Stimulated activated CD8-positive, alpha-beta memory T cell treated with anti-CD3 and anti-CD28 coated beads, Interleukin-2, amount 100 ng/mL, for 1 hour (primary cell): ENCODE measurements around the gene STH.

Experiments used
- DNase-seq, 2 donors: peaks; one replicate each; pipeline ENCODE4 v3.0.0-alpha.2; 2020; ENCODE audit warnings: low read depth in 2 of 2

STH gene

DNA sequence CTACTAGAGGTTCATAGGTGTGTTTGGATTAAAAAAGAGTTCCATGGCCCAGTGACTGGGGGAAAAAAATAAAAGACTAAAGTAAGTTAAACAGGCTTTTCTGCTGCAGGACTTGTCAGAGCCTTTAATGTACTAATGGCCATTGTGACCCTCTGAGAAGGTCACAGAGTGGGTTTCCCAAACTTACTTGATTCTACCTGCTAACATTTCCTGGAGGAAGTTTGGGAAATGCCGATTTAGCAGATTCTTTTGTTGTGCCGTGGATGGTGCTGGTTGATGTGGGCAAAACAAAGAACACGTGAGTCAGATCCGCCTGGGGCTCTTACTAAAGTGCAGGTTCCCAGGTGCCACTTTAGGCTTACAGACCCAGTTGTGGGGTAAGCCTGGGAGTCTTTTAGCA, 13.6 kb upstream of the STH start:
- DNase-seq, result no peak

GRCh38 chr17:45986056-45986455, 13.0 kb upstream of the STH start:
- DNase-seq, result no peak

GRCh38 chr17:45987706-45988105, 11.3 kb upstream of the STH start:
- no peak for DNase-seq

DNA sequence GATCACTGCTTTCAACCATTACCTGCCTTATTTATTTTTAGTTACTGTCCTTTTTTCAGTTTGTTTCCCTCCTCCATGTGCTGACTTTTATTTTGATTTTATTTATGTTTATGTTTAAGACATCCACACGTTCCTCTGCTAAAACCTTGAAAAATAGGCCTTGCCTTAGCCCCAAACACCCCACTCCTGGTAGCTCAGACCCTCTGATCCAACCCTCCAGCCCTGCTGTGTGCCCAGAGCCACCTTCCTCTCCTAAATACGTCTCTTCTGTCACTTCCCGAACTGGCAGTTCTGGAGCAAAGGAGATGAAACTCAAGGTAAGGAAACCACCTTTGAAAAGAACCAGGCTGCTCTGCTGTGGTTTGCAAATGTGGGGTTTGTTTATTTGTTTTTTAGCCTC, 9.3 kb upstream of the STH start:
- DNase-seq, result no peak

GRCh38 chr17:45990886-45991285, 8.2 kb upstream of the STH start:
- no peak for DNase-seq

DNA sequence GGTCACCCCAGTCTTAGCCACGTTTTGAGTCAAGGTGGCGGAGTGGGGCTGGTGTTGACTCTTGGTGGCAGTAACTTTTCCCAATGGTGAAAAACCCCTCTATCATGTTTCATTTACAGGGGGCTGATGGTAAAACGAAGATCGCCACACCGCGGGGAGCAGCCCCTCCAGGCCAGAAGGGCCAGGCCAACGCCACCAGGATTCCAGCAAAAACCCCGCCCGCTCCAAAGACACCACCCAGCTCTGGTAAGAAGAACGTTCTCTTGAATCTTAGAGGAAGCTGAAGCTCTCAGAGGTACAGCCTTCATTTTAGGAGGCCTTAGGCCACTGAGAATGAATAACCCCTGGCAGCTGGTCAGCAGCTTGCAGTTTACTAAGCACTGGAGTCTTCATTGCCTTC, 7.7 kb upstream of the STH start:
- no peak for DNase-seq

DNA sequence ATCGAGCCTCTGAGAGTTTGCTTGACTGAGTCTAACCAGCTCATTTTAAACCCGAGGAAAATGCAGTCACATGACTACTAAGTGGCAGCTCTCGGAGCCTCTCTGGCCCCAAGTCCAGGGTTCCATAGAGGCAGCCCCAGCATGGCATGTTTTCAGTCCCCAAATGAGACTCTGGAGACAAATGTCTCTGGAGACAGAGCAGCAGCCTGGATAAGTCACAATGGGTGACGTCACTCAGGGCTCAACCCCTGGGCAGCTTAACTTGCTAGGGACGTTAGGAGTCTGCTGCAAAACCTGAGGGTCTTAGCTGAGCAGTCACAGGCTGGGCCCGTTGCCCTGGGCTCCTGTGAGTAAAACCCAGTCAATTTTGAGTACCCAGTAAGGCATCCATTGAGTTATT, 6.9 kb upstream of the STH start:
- no peak for DNase-seq

- no peak for DNase-seq
Observed at GRCh38 chr17:45992904-45993303, 6.1 kb upstream of the STH start.

GRCh38 chr17:45993962-45994627, 5.0 kb upstream of the STH start:
- no peak for DNase-seq

DNA sequence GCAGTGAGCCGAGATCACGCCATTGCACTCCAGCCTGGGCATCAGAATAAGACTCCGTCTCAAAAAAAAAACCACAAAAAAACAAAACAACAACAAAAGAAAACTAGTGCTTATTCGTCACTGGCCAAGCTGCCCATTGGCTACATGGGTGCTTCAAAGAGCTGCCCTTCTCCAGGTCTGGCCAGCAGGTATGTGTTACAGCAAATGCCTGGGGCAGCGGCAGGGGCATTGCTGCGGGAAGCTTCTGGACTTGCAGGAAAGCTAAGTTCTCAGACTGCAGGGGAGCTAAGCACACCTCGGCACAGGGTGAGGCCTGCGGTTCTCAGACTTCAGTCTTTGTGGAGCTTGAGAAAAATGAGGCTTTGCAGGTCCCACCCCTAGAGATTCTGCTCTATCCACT, 4.1 kb upstream of the STH start:
- no peak for DNase-seq

GRCh38 chr17:45995627-45996270, 3.3 kb upstream of the STH start:
- DNase-seq, result no peak

- DNase-seq, result no peak
Observed at GRCh38 chr17:45996282-45996937, 2.6 kb upstream of the STH start.

DNA sequence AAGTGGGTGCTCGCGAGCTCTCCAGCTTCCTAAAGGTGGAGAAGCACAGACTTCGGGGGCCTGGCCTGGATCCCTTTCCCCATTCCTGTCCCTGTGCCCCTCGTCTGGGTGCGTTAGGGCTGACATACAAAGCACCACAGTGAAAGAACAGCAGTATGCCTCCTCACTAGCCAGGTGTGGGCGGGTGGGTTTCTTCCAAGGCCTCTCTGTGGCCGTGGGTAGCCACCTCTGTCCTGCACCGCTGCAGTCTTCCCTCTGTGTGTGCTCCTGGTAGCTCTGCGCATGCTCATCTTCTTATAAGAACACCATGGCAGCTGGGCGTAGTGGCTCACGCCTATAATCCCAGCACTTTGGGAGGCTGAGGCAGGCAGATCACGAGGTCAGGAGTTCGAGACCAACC, 1.9 kb upstream of the STH start:
- no peak for DNase-seq

DNA sequence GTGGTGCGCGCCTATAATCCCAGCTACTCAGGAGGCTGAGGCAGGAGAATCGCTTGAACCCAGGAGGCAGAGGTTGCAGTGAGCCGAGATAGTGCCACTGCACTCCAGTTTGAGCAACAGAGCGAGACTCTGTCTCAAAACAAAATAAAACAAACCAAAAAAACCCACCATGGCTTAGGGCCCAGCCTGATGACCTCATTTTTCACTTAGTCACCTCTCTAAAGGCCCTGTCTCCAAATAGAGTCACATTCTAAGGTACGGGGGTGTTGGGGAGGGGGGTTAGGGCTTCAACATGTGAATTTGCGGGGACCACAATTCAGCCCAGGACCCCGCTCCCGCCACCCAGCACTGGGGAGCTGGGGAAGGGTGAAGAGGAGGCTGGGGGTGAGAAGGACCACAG, 1.4 kb upstream of the STH start:
- no peak for DNase-seq

DNA sequence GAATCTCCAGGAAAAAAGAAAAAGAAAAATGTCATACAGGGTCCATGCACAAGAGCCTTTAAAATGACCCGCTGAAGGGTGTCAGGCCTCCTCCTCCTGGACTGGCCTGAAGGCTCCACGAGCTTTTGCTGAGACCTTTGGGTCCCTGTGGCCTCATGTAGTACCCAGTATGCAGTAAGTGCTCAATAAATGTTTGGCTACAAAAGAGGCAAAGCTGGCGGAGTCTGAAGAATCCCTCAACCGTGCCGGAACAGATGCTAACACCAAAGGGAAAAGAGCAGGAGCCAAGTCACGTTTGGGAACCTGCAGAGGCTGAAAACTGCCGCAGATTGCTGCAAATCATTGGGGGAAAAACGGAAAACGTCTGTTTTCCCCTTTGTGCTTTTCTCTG, 845 bp downstream of the STH start:
- DNase-seq, result no peak

GRCh38 chr17:46000292-46000691, 1.2 kb downstream of the STH start:
- no peak for DNase-seq

GRCh38 chr17:46000757-46001156, 1.7 kb downstream of the STH start:
- no peak for DNase-seq

DNA sequence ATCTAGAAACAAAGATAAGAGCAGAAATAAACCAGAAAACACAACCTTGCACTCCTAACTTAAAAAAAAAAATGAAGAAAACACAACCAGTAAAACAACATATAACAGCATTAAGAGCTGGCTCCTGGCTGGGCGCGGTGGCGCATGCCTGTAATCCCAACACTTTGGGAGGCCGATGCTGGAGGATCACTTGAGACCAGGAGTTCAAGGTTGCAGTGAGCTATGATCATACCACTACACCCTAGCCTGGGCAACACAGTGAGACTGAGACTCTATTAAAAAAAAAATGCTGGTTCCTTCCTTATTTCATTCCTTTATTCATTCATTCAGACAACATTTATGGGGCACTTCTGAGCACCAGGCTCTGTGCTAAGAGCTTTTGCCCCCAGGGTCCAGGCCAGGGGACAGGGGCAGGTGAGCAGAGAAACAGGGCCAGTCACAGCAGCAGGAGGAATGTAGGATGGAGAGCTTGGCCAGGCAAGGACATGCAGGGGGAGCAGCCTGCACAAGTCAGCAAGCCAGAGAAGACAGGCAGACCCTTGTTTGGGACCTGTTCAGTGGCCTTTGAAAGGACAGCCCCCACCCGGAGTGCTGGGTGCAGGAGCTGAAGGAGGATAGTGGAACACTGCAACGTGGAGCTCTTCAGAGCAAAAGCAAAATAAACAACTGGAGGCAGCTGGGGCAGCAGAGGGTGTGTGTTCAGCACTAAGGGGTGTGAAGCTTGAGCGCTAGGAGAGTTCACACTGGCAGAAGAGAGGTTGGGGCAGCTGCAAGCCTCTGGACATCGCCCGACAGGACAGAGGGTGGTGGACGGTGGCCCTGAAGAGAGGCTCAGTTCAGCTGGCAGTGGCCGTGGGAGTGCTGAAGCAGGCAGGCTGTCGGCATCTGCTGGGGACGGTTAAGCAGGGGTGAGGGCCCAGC, 2.6 kb downstream of the STH start:
- DNase-seq, result no peak

DNA sequence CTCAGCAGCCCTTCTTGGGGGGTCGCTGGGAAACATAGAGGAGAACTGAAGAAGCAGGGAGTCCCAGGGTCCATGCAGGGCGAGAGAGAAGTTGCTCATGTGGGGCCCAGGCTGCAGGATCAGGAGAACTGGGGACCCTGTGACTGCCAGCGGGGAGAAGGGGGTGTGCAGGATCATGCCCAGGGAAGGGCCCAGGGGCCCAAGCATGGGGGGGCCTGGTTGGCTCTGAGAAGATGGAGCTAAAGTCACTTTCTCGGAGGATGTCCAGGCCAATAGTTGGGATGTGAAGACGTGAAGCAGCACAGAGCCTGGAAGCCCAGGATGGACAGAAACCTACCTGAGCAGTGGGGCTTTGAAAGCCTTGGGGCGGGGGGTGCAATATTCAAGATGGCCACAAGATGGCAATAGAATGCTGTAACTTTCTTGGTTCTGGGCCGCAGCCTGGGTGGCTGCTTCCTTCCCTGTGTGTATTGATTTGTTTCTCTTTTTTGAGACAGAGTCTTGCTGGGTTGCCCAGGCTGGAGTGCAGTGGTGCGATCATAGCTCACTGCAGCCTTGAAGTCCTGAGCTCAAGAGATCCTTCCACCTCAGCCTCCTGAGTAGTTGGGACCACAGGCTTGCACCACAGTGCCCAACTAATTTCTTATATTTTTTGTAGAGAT, 3.4 kb downstream of the STH start:
- DNase-seq, result peak; percentile 49 to 54

GRCh38 chr17:46002973-46003316, 3.9 kb downstream of the STH start:
- no peak for DNase-seq

DNA sequence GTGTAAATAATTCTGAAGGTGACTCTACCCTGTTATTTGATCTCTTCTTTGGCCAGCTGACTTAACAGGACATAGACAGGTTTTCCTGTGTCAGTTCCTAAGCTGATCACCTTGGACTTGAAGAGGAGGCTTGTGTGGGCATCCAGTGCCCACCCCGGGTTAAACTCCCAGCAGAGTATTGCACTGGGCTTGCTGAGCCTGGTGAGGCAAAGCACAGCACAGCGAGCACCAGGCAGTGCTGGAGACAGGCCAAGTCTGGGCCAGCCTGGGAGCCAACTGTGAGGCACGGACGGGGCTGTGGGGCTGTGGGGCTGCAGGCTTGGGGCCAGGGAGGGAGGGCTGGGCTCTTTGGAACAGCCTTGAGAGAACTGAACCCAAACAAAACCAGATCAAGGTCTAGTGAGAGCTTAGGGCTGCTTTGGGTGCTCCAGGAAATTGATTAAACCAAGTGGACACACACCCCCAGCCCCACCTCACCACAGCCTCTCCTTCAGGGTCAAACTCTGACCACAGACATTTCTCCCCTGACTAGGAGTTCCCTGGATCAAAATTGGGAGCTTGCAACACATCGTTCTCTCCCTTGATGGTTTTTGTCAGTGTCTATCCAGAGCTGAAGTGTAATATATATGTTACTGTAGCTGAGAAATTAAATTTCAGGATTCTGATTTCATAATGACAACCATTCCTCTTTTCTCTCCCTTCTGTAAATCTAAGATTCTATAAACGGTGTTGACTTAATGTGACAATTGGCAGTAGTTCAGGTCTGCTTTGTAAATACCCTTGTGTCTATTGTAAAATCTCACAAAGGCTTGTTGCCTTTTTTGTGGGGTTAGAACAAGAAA, 5.1 kb downstream of the STH start:
- DNase-seq, result no peak
